A172 (cell line): Measurements from ENCODE around the gene BRCA1. TPM values are rescaled to one million over a fixed set of nuclear protein-coding genes. Genes with fewer than 3 reads are reported as not detected.
A peak's percentile ranks its signal among the peaks of the same experiment; 100 is the strongest.

ENCODE experiments used
- DNase-seq: peaks from one replicate; pipeline ENCODE4 v3.0.0-alpha.2; 2015; ENCODE audit warnings: low spot score
- total RNA-seq: library from RNA; depleted of rRNA; stranded (reverse); fragments of >200 nt; shearing (Covaris generic); gene quantifications from 2 replicates; pipeline ENCODE4 v1.2.3, GENCODE V29; 2014

Gene BRCA1
- total RNA-seq, 1 experiment from 2014 or later: 46.0 TPM

- DNase-seq: no peak
These were observed 99.9 kb downstream of the BRCA1 start for GRCh38 chr17:43025290-43025657.

- peak; percentile 59 for DNase-seq
These were observed 100.5 kb downstream of the BRCA1 start, which contains the start of gene RND2 for GRCh38 chr17:43024407-43025289. RND2 (plus strand) TSS chr17:43025231; CDS start chr17:43025348, 117 bp downstream.

GRCh38 chr17:43021741-43022512, 103.2 kb downstream of the BRCA1 start, which contains the start of gene VAT1:
VAT1 (minus strand) TSS chr17:43022385; CDS start chr17:43022322, 63 bp downstream.
- DNase-seq: peak; percentile 67

GRCh38 chr17:43020789-43021740, 104.1 kb downstream of the BRCA1 start:
- peak; percentile 92 for DNase-seq

- DNase-seq: no peak
These were observed 105.0 kb downstream of the BRCA1 start for GRCh38 chr17:43020030-43020621.

- DNase-seq: no peak
These were observed 105.7 kb downstream of the BRCA1 start for GRCh38 chr17:43019418-43019817.

GRCh38 chr17:43018932-43019331, 106.2 kb downstream of the BRCA1 start:
- DNase-seq: no peak

GRCh38 chr17:43018008-43018853, 106.9 kb downstream of the BRCA1 start:
- no peak for DNase-seq

GRCh38 chr17:43016216-43016615, 108.9 kb downstream of the BRCA1 start:
- no peak for DNase-seq

- peak; percentile 48 for DNase-seq
These were observed 109.6 kb downstream of the BRCA1 start for GRCh38 chr17:43015579-43015978.

- DNase-seq: no peak
These were observed 110.3 kb downstream of the BRCA1 start for GRCh38 chr17:43014649-43015542.

- no peak for DNase-seq
These were observed 111.0 kb downstream of the BRCA1 start for GRCh38 chr17:43014020-43014648.

GRCh38 chr17:43013296-43013695, 111.9 kb downstream of the BRCA1 start:
- no peak for DNase-seq

- DNase-seq: no peak
These were observed 113.3 kb downstream of the BRCA1 start for GRCh38 chr17:43011728-43012472.

GRCh38 chr17:43010667-43011308, 114.4 kb downstream of the BRCA1 start:
- DNase-seq: peak; percentile 79

- DNase-seq: peak; percentile 86
These were observed 118.3 kb downstream of the BRCA1 start, which contains the start of gene IFI35 for GRCh38 chr17:43006639-43007551. IFI35 (plus strand) TSS chr17:43006784; CDS start chr17:43006948, 164 bp downstream.
